C4-2B (cell line): ENCODE data around the gene ABCG5.

Source experiments
- ZFX ChIP-seq: fragments of 450-650 bp; IDR thresholded peaks from 2 replicates; pipeline ENCODE4 v1.6.1; 2017
- TF ChIP-seq, protein P1 (sequence below): fragments of 450-650 bp; conservative IDR thresholded peaks from 2 replicates; pipeline ENCODE4 v1.5.1; 2017; ENCODE audit warnings: mild to moderate bottlenecking

DNA sequence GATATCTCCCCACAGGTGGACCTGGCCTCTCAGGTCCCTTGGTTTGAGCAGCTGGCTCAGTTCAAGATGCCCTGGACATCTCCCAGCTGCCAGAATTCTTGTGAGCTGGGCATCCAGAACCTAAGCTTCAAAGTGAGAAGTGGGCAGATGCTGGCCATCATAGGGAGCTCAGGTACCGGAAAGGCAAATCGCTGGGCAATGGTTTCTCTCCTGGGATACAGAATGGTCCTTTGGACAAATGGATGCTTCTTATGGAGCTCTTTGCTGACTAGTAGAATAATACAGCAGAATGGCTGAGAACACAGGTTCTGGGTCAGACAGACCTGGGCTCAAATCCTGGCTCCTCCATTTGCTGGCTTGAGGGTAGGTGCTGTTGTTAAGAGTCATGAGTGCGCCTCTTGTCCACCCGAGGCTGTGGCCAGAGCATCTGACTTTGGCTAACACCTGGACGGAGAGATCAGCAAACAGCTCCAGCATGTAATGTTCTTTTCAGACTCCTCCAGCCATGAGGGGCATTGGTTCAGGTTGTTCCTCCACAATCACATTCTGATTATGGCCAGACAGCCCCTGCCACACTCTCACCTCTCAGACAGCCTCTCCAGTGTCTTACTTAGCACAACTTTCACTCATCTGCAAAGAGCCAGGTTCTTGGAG is 7.6 kb upstream of the ABCG5 start:
- TF ChIP-seq, protein P1, sequence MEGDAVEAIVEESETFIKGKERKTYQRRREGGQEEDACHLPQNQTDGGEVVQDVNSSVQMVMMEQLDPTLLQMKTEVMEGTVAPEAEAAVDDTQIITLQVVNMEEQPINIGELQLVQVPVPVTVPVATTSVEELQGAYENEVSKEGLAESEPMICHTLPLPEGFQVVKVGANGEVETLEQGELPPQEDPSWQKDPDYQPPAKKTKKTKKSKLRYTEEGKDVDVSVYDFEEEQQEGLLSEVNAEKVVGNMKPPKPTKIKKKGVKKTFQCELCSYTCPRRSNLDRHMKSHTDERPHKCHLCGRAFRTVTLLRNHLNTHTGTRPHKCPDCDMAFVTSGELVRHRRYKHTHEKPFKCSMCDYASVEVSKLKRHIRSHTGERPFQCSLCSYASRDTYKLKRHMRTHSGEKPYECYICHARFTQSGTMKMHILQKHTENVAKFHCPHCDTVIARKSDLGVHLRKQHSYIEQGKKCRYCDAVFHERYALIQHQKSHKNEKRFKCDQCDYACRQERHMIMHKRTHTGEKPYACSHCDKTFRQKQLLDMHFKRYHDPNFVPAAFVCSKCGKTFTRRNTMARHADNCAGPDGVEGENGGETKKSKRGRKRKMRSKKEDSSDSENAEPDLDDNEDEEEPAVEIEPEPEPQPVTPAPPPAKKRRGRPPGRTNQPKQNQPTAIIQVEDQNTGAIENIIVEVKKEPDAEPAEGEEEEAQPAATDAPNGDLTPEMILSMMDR, result no peak
- TF ChIP-seq ZFX, result no peak
